Urinary bladder (tissue), 4 donors: ENCODE results near the gene HPD. TPM values are rescaled to one million over a fixed set of nuclear protein-coding genes. Genes with fewer than 3 reads are reported as not detected.

Source experiments
- DNase-seq: peaks from one replicate; pipeline ENCODE4 v3.0.0-alpha.2; 2015; ENCODE audit errors: extremely low spot score
- H3K27ac ChIP-seq: one replicate; pipeline ENCODE4 v1.5.1; 2013; ENCODE audit warnings: low read depth, mild to moderate bottlenecking, moderate library complexity
- H3K36me3 ChIP-seq: one replicate; pipeline ENCODE4 v1.6.1; 2013; ENCODE audit warnings: mild to moderate bottlenecking, moderate library complexity; ENCODE audit not compliant: insufficient read depth
- H3K4me1 ChIP-seq: one replicate; pipeline ENCODE4 v1.6.1; 2013; ENCODE audit warnings: mild to moderate bottlenecking, moderate library complexity; ENCODE audit not compliant: insufficient read depth
- H3K4me3 ChIP-seq: one replicate; pipeline ENCODE4 v1.5.1; 2013; ENCODE audit warnings: low read depth, low read length
- WGBS: extraction: QIAGEN DNeasy Blood & Tissue Kit; methylation state at CpG from one replicate; pipeline ENCODE4 v1.1.7; 2013; 5-methylcytosine and 5-hydroxymethylcytosine counted together
- polyA plus RNA-seq: library from polyadenylated mRNA; stranded (reverse); fragments of 200-250 nt; gene quantifications from one replicate; pipeline ENCODE4 v1.2.3, GENCODE V29; 2013
- total RNA-seq: library from RNA; depleted of rRNA; stranded (reverse); fragments of >200 nt; gene quantifications from one replicate; pipeline ENCODE4 v1.2.3, GENCODE V29; 2014
- donor health status: healthy with polysubstance abuse.
- donor health status: healthy.

The HPD gene
- total and polyA plus RNA-seq, 2 donors = 4.0 TPM; not detected in 1

DNA sequence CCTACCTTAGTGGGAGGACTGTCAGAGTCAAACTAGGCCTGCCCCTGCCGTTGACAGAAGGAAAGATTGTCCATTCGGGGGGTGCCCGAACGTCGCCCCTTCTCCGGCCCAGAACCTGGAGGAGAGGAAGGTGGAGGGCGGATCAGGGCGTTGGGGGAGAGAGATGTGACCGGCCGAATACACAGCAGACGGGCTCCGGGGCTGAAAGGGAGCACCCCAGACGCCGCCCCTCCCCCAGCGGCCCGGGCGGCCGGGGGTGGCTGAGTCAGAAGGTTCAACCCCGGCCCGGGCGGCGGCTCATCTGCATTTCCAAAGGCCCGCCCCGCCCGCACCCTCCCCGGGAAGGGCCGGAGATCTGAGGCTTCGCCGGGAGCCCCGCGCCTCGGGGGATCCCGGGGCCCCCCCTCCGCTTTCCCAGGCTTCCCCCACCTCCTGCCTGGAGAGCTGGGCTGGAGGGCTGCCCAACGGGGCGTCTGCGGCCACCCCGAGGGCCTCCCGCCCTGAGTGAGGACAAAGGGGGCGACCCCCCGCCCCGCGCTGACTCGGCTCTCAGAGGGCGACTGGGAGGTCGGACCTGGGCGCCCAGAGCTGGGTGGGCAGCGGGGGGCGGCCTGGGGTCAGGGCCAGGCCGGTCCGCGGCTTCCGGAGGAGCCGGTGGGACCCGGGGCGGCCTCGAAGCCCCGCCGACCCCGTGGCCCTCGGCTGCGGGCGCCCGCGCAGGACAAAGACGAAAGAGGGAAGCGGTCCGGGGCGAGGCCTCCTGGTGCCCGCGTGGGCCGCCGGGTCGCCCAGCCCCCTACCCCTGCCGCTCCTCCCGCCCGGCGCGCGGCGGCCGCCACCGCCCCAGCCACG is 58.6 kb downstream of the HPD start:
- Histone ChIP-seq H3K4me1 (peaks cover 3% of the 10 kb centered on the region), H3K4me3 (peak overlapping the region; percentile 97), H3K36me3 (no peaks in the 10 kb centered on the region), H3K27ac (peak overlapping the region; percentile 100)
- under 1% methylated on average over 84 of the region's 84 CpGs for WGBS
- peak; percentile 73 for DNase-seq

DNA sequence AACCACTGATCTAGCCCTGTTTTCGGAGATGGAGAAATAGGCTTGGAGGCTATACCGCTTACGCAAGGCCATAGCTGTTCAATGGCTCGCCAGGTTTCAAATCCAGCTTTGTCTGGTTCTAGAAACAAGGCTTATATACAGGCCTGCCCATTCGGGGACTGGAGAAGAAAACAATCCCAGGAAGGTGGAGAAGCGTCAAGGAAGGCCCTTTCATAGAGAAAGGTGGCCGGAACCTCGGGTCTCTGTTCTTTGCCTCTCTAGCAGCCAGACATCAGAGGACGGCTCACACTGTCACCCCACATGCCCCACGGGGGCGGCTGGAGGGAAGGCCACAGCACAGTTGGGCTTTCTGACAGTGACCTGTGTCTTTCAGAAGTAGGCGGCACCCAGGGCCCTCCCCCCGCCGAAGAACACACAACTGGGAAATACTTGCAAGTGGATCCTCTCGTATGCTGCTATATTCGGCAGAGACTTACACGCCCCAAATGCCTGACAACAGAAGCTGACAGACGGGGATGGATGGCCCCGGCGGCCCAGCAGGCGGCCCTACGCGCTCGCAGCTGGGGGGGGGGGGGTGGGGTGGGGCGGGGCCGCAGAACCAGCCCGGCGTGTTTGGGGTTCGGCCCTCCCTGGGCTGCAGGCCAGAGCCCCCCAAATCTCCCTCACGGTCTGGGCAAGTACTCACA is 59.4 kb downstream of the HPD start:
- H3K4me1 ChIP-seq = peaks cover 3% of the 10 kb centered on the region

DNA sequence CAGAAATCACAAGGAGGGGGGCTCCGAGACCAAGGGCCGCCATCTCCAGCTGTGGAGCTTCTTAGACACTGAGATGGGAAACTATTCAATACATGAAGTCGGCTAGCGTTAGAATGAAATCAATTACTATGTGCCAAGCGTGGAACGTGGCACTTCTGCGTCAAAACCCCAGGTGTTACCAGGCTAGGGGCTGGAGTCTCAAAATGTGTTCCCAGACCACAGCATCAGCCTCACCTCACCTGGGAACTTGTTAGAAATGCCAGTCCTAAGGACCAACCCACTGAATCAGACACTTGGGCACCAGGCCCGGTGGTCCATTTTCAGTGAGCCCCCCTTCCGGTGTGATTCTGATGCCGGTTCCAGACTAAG is 59.9 kb downstream of the HPD start:
- no peak for DNase-seq
- Histone ChIP-seq H3K4me1 (peaks cover 3% of the 10 kb centered on the region), H3K4me3 (no peak overlapping the region), H3K36me3 (no peaks in the 10 kb centered on the region), H3K27ac (peak overlapping the region; percentile 78)
- WGBS = 49% methylated on average over 10 of the region's 10 CpGs

More for the DNA sequence above, 59.4 kb downstream of the HPD start:
- H3K36me3 ChIP-seq = no peaks in the 10 kb centered on the region
- H3K4me3 ChIP-seq = peak overlapping the region; percentile 97
- H3K27ac ChIP-seq = peak overlapping the region; percentile 100
- 10% methylated on average over 28 of the region's 30 CpGs for WGBS
- no peak for DNase-seq

DNA sequence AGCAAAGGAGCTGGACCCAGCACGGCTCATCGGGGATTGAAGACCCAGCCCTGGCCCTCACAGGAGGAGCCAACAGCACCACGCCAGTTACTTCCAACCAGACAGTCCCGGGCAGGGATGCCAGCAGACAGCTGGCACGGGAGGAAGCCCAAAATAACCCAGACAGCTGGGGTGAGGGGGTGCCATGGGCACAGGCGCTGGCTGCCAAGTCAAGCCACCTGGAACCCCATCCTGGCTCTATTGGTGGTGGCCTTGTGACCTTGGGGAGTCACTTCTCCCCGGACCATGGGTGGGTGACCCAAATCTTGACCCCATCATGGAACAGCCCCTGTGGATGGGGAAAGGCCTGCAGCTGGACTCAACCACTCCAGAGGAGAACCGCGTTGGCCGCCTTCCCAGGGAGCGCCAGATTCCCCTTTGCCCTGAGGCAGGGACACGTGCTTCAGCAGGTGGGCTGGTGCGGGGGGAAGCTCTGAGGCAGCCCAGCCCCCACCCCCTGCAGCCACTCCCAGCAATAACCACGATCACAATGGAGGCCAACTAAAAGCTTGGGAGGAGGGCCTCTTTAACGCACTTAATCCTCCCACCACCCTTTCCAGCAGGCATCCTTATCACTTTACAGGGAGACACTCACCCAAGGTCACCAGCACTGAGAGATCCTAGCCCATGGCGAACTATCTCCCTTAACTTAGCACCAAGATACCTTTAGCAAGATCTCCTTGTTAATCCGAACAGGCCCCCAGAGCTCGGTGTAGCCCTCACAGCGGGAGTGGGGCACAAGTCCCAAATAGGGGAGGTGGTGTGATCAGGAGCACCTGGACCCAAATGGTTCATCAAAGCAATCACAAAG is 60.5 kb downstream of the HPD start:
- peak overlapping the region; percentile 81 for H3K27ac ChIP-seq

DNA sequence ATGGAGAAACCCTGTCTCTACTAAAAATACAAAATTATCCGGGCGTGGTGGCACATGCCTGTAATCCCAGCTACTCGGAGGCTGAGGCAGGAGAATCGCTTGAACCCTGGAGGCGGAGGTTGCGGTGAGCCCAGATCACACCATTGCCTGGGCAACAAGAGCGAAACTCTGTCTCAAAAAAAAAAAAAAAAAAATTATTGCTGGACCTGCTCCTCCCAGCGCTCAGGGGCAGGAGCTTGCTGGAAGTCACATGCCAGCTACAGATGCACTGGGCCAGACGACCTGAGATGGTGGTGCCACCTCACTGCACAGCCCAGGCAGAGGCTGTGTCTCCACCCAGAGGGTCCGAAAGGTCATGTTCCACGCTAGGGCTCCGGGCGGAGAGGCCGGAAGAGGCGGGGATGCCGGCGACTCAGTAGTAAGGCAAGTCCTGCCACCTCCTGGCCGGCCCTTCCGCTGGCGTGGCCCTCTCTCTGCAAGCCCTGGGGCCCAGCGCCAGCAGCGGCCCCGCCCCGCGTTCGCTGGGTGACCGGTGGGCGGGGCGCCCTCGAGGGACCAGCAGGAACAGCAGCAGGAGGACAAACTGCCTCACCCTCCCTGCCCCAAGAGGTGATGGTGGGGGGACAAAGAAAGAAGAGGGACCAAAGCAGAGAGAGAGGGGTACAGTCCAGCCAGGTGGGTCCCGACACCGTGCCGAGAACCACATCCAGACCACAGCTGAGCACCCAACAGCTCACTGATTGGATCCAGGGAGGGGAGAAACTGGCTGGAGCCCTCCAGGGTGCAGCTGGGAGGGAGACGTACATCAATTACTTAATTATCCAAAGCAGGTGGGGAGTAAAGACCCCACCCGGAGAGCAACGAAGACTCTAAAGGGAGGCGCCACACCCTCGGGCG is 61.6 kb downstream of the HPD start:
- Histone ChIP-seq H3K4me1 (peaks cover 3% of the 10 kb centered on the region), H3K4me3 (no peak overlapping the region), H3K27ac (peak overlapping the region; percentile 81), H3K36me3 (no peaks in the 10 kb centered on the region)
- 18% methylated on average over 39 of the region's 39 CpGs for WGBS
- DNase-seq = no peak

More for the DNA sequence above, 60.5 kb downstream of the HPD start:
- H3K36me3 ChIP-seq = no peaks in the 10 kb centered on the region
- 22% methylated on average over 19 of the region's 19 CpGs for WGBS
- no peak overlapping the region for H3K4me3 ChIP-seq
- H3K4me1 ChIP-seq = peaks cover 3% of the 10 kb centered on the region
- DNase-seq = no peak

DNA sequence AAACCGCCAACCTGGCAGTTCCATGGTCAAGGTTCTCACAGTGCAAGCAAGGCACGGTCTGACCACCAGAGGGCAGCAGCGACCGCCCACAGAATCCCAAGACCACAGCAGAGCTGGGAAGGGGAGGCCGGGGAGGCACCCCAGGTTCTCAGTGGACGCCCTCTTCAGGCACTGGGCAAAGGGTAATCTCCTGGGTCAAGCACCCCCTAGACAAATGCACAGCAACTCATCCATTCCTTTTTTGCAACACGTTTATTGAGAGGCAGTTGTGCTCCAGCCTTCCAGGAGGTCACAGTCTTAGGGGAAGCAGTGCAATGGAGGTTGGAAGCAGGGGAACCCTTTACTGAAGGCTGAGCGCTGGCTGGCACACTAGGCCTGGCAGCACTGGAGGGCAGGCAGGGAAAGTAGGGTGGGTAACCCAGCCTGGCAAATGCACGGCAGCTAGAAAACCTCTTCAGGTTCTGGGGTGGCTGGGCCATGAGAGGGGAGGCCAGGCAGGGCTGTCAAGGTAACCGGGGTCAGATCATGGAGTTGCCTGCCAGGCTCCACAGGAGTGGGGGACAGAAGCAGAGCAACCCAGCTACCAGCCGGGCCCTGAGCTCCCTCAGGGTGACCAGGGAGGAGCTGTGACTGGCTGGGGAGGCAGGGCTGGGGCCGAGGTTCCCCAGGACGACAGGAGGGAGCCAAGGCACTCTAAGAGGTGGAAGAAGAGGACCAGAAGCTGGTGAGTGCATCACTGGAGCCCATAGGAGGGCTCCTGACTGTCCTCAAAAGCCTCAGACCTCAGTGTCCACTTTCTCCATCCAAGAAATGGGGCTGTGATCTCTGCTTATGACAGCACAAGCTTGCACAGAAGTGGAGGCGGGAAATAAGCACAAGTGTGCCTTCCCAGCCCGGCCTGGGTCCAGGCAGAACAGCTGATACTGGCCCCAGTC is 63.4 kb downstream of the HPD start:
- 35% methylated on average over 15 of the region's 15 CpGs for WGBS
- no peak overlapping the region for H3K4me3 ChIP-seq
- peaks cover 3% of the 10 kb centered on the region for H3K4me1 ChIP-seq

DNA sequence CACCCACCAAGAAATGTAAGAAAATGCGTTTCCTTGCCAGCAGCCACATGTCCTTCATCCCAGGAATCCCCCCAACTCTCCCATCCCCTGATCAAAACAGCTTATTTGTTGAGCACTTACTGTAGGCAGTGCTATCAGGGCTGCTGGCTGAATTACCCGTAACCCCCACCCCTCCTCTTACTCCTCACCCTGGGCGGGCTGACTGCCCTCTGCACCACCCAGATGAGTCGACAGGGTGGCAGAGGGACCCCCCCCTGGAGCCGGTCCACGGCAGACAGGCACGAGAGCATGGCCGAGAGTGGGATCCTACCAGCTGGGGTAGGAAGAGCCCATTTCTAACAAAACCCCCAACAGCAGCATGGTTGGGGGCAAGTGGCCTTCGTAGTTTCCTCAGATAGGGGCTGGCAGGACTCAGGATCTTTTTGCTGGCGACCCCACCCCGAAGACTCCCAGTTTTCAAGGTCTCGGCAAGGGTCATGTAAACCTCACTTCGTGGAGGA is 64.1 kb downstream of the HPD start:
- DNase-seq = no peak
- Histone ChIP-seq H3K4me3 (no peak overlapping the region), H3K36me3 (no peaks in the 10 kb centered on the region), H3K4me1 (peaks cover 3% of the 10 kb centered on the region), H3K27ac (peak overlapping the region; percentile 66)
- WGBS = 2% methylated on average over 13 of the region's 13 CpGs

More for the DNA sequence above, 63.4 kb downstream of the HPD start:
- Histone ChIP-seq H3K36me3 (no peaks in the 10 kb centered on the region), H3K27ac (peak overlapping the region; percentile 66)
- no peak for DNase-seq

DNA sequence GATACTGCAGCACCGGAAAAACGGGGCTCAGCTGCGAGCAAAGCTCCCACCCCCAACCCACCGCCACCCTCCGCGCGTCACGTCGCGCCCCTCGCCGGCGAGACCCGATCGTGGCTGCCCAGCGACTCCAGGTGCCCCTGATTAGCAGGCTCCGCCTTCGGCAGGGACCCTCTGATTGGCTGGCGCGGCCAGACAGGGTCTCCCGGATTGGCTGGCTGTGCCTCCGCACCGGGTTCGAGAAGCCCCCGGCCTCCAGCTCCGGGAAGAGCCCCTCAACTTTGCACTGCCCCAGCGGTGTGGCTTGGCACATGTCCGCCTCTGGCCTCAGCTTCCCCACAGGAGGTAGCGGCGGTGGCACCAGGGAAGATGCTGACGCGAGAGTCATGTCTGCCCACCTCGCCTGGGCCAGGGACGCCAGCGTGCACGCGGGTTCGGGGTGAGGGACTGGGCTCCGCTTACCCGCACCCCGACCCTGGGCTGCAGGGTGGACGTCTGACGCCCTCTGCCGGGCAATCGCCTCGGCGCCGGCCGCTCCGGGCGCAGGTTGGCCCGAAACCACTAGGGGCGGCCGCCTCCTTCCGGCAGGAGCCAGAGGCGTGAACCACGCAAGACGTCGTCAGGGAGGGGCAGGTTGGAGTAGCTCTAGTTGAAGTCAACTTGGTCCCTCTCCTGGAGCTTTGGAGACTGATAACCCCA is 64.7 kb downstream of the HPD start:
- Histone ChIP-seq H3K4me1 (peaks cover 3% of the 10 kb centered on the region), H3K36me3 (no peaks in the 10 kb centered on the region), H3K4me3 (peak overlapping the region; percentile 42), H3K27ac (peak overlapping the region; percentile 66)
- WGBS = under 1% methylated on average over 59 of the region's 59 CpGs
- no peak for DNase-seq

DNA sequence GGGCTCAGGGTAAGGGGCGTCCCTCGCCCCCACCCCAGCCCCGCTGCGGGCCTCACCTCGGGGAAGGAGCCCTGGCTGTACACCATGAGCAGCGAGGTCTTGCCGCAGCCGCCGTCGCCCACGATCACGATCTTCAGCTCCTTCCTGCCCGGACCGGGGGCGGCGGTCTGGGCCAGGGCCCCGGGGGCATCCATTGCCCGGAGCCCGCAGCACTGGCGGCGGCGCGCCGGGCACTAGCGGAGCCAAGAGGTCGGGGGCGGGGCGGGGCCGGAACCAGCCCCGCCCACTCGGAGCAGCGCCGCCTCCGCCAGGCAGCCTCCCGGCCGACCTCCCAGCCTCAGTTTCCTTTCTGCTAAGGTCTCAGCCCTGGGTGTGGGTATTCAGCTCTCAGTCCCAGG is 65.2 kb downstream of the HPD start, which contains the start of gene RHOF:
Gene RHOF, minus strand, starts transcription at position 249 of the 398 bp plus-strand sequence. Its CDS starts 55 bp downstream, at position 194.
- WGBS = 2% methylated on average over 36 of the region's 36 CpGs
- no peak for DNase-seq
- H3K4me1 ChIP-seq = peaks cover 3% of the 10 kb centered on the region
- no peaks in the 10 kb centered on the region for H3K36me3 ChIP-seq
- peak within 1 kb of the TSS; percentile 42 for H3K4me3 ChIP-seq
- H3K27ac ChIP-seq = peak within 1 kb of the TSS; percentile 66

DNA sequence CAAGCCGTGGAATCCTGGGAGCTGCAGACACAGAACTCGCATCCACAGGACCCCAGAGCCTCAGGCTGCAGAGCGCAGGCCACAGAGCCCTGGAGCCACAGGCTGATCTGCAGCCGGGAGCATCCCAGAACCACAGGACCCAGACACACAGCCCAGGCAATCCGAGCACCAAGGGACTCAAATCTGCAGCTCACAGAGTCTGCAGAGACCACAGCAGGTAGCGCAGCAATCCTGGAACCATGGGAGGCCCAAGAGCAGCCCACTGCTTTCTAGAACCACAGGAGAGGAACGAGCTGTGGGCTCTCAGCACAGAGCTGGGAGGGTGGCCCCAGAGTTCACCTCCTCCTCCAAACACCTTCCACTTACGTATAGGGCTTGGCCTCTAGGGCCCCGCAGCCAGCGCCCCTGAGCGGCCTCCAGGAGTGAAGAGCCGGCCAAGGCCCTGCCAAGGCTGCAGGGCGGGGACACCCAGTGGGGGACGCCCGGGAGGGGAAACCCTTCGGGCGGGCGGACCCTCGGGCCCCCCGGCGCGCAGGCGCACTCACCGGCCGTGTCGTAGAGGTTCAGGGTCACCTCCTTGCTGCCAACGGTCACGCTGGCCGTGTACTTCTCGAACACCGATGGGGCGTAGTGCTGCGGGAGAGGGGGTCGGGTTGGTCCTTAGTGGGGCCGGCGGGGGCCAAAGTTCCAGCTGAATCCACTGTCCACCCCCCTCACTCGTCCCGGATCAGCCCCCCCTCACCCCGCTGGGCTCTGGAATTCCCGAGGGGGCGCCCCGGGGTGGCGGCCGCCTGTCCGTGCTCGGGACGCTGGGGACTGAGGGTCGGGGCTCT is 65.8 kb downstream of the HPD start:
- WGBS = 28% methylated on average over 48 of the region's 48 CpGs
- peaks cover 1% of the 10 kb centered on the region for H3K4me1 ChIP-seq
- peak overlapping the region; percentile 42 for H3K4me3 ChIP-seq
- peak overlapping the region; percentile 58 for H3K27ac ChIP-seq
- no peak for DNase-seq
- H3K36me3 ChIP-seq = no peaks in the 10 kb centered on the region
